ENCODE data around the gene PIK3R1. TPM values are rescaled to one million over a fixed set of nuclear protein-coding genes. Genes with fewer than 3 reads are reported as not detected.

Gene PIK3R1
- total and polyA plus RNA-seq, 2 of the 4 experiments (the other 2 are of a cell fraction), result 2.4 to 9.3 TPM

- Histone ChIP-seq H3K18ac (ENCODE audit: low read depth, low read length) (no peak overlapping the region), H3K36me3 (ENCODE audit: control insufficient read depth, insufficient read depth, low read length) (no peaks in the 10 kb centered on the region; the same call in 1 of the 2 replicates), H3K14ac (replicated peaks; ENCODE audit: low read depth, low read length) (no peak overlapping the region), H4K8ac (ENCODE audit: low read depth in 2 of 2, low read length in 2 of 2) (no peak overlapping the region), H3K9ac (ENCODE audit: low read depth, low read length) (no peak overlapping the region), H3K9me3 (ENCODE audit: control insufficient read depth, insufficient read depth, low read length) (no peaks in the 10 kb centered on the region), H4K5ac (ENCODE audit: low read depth, low read length) (no peak overlapping the region), H3K4ac (ENCODE audit: low read depth, low read length) (no peak overlapping the region), H3K79me1 (ENCODE audit: low read depth in 1 of 2, low read length in 2 of 2) (peaks cover 15 to 24% of the 10 kb centered on the region in 2 experiments), H2BK20ac (ENCODE audit: low read depth, low read length) (no peak overlapping the region), H3K27ac (ENCODE audit: insufficient read depth, low read length) (no peak overlapping the region), H3K4me2 (ENCODE audit: low read depth, low read length) (no peak overlapping the region), H3K9me1 (ENCODE audit: insufficient read depth, low read length) (peaks cover 6% of the 10 kb centered on the region), H2BK15ac (ENCODE audit: low read depth, low read length) (no peak overlapping the region), H3K4me3 (ENCODE audit: insufficient read depth, low read depth, low read length) (no peak overlapping the region), H4K20me1 (ENCODE audit: insufficient read depth, low read length) (no peaks in the 10 kb centered on the region), H2AK5ac (ENCODE audit: low read depth, low read length) (no peak overlapping the region), H2AFZ (replicated peaks; ENCODE audit: low read length, poor library complexity) (no peak overlapping the region), H3K27me3 (ENCODE audit: control insufficient read depth, insufficient read depth, low read length) (no peaks in the 10 kb centered on the region), H3K56ac (ENCODE audit: extremely low read depth, insufficient read depth, low read length) (no peak overlapping the region), H3K23ac (ENCODE audit: low read depth, low read length) (no peak overlapping the region), H3K4me1 (ENCODE audit: control insufficient read depth, insufficient read depth, low read length) (peaks cover 11% of the 10 kb centered on the region), H2BK120ac (ENCODE audit: low read depth, low read length) (no peak overlapping the region), H2AK9ac (replicated peaks; ENCODE audit: low read depth, low read length, poor library complexity) (no peak overlapping the region), H2BK5ac (ENCODE audit: low read depth, low read length, poor library complexity, severe bottlenecking) (no peak overlapping the region), H4K91ac (ENCODE audit: insufficient read depth, low read depth, low read length) (no peak overlapping the region)
- dilution Hi-C loops (cut with HindIII; ENCODE audit: low sequenced_read_pairs, unreplicated experiment) (no loop called here), intact Hi-C loops (cut with micrococcal nuclease) (no loop called here), in situ Hi-C loops (cut with MboI; ENCODE audit: low sequenced_read_pairs) (loop anchor here (25.0 kb wide), 1 partner anchor 1458 kb away; no protein-coding TSS in a partner anchor)
- no TSS peak for BruUV-seq (replicated peaks)
- DNase-seq, result no peak
- no peak for ATAC-seq (ENCODE audit: low read depth)
- POLR2A ChIA-PET (ENCODE audit: unreplicated experiment), result no interaction called here
- CTCF ChIA-PET, result interaction anchor here (0.6 to 1.4 kb wide), 2 partner anchors 9 to 1039 kb away, joined by 4 to 5 read pairs; no protein-coding TSS in a partner anchor
- TF ChIP-seq BHLHE40 (IDR thresholded peaks at IDR 0.05; ENCODE audit: low read depth, low read length) (no peak), CEBPB (IDR thresholded peaks at IDR 0.05; ENCODE audit: low read depth, low read length) (no peak), CHD1 (IDR thresholded peaks at IDR 0.05; ENCODE audit: low read depth, low read length) (no peak), SMC3 (IDR thresholded peaks at IDR 0.05; ENCODE audit: low read depth, low read length) (no peak), POLR2A (IDR thresholded peaks at IDR 0.05; ENCODE audit: low read depth, low read length) (no peak), MAZ (IDR thresholded peaks at IDR 0.05; ENCODE audit: borderline replicate concordance, low read depth, low read length) (no peak), RCOR1 (IDR thresholded peaks at IDR 0.05; ENCODE audit: insufficient replicate concordance, low read length) (no peak), MAFK (IDR thresholded peaks at IDR 0.05; ENCODE audit: low read depth, low read length) (no peak)
- TF ChIP-seq, protein P1, sequence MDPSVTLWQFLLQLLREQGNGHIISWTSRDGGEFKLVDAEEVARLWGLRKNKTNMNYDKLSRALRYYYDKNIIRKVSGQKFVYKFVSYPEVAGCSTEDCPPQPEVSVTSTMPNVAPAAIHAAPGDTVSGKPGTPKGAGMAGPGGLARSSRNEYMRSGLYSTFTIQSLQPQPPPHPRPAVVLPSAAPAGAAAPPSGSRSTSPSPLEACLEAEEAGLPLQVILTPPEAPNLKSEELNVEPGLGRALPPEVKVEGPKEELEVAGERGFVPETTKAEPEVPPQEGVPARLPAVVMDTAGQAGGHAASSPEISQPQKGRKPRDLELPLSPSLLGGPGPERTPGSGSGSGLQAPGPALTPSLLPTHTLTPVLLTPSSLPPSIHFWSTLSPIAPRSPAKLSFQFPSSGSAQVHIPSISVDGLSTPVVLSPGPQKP (IDR thresholded peaks at IDR 0.05; ENCODE audit: borderline replicate concordance, low read depth, low read length), result no peak
- TF ChIP-seq, protein P2, sequence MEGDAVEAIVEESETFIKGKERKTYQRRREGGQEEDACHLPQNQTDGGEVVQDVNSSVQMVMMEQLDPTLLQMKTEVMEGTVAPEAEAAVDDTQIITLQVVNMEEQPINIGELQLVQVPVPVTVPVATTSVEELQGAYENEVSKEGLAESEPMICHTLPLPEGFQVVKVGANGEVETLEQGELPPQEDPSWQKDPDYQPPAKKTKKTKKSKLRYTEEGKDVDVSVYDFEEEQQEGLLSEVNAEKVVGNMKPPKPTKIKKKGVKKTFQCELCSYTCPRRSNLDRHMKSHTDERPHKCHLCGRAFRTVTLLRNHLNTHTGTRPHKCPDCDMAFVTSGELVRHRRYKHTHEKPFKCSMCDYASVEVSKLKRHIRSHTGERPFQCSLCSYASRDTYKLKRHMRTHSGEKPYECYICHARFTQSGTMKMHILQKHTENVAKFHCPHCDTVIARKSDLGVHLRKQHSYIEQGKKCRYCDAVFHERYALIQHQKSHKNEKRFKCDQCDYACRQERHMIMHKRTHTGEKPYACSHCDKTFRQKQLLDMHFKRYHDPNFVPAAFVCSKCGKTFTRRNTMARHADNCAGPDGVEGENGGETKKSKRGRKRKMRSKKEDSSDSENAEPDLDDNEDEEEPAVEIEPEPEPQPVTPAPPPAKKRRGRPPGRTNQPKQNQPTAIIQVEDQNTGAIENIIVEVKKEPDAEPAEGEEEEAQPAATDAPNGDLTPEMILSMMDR (conservative IDR thresholded peaks at IDR 0.05; ENCODE audit: low read depth, low read length), result no peak
- no CpG with 5 or more reads among the region's 2 CpGs for WGBS, 2 experiments (ENCODE audit: extremely low coverage in 2 of 2, insufficient read length in 1 of 2)
Observed at GRCh38 chr5:68269820-68270219, 54.3 kb downstream of the PIK3R1 start.
